OCI-M2 (cell line): ENCODE results near the gene ZNF154.

Experiments
- DNase-seq: peaks from one replicate; lab custom pipeline; 2025; ENCODE audit not compliant: unreplicated experiment; lab: John Stamatoyannopoulos, UW

Gene ZNF154

GRCh38 chr19:57682226-57682766 lies 26.7 kb downstream of the ZNF154 start:
- no peak for DNase-seq

DNA sequence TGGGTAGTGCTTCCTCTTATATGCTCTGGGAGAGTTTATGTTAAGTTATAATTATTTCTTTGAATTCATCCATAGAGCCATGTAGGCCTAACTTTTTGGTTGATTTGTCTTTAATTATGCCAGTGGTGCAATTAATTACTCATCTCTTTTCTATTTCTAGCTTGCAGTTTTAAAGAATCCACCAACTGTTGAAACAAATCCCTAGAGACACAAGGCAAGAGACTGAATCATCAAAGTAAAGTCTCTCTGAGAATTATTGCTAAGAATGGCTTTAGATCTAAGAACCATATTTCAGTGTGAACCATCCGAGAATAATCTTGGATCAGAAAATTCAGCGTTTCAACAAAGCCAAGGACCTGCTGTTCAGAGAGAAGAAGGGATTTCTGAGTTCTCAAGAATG lies 33.1 kb downstream of the ZNF154 start:
- no peak for DNase-seq

- no peak for DNase-seq
These were observed 36.5 kb downstream of the ZNF154 start for GRCh38 chr19:57672466-57672865.

GRCh38 chr19:57671124-57671895 lies 37.7 kb downstream of the ZNF154 start:
- DNase-seq, result no peak

- no peak for DNase-seq
These were observed 40.4 kb downstream of the ZNF154 start, which contains the start of gene ZSCAN4 for GRCh38 chr19:57668635-57669034. ZSCAN4 (plus strand) TSS chr19:57668935; CDS start chr19:57676146, 7,211 bp downstream.

GRCh38 chr19:57667228-57667627 lies 41.8 kb downstream of the ZNF154 start:
- no peak for DNase-seq

DNA sequence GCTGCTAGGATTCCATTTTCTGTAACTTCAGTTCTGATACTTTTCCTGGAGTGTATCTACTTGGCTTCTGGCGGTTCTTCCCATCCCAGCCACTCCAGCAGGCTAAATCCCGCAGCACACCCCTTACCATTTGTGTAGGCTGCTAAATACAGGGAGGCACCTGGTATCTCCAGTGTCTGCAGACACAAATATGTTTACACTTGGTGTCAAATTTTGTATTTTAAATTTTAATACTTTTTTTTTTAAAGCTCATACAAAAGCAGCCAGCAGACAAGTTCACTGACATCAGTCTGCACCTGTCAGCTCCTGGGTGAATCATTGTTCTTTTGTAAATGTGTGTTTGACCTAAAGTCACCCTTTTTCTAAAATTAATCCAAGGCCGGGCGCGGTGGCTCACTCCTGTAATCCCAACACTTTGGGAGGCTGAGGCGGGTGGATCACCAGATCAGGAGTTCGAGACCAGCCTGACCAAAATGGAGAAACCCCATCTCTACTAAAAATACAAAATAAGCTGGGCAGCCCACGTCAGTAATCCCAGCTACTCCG lies 43.7 kb downstream of the ZNF154 start:
- DNase-seq, result no peak

DNA sequence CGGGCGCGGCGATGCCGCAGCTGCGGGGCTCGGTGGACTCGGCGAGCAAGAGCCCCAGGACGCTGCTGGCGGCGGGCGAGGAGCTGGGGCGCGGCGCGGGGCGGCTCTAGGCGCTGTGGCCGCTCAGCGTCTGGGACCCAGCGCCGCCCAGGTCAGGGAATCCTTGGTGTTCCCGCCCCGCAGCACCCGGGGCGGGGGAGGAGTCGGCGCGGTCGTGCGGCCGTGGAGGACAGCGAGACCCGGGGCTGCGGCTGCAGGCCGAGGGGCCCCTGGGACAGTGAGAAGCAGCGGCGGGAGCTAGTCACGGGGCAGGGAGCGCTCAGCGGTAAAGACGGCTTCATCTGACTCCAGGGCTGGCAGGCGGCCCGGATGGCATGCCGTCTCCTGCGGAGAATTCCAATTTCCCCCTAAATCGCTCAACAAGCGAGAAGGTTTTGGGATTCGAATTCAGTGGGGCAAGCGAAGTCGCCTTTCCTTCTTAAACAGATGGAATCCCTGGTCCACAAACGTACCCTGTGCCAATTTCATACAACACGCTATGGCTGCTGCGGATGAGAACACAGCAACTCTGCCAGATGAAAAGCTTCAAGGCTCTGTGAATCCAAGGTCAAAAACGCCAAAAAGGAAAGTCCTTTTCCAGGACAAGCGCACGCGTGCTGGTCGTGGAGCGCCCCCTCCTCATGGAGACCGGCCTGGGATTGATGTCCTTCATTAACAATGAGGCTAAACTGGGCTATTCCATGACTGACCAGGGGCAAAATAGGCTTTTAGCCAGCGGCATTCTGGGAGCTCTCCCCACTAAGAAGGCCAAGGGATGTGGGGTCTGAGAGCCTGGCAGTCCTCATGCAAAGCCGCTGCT lies 44.5 kb downstream of the ZNF154 start:
- no peak for DNase-seq

DNA sequence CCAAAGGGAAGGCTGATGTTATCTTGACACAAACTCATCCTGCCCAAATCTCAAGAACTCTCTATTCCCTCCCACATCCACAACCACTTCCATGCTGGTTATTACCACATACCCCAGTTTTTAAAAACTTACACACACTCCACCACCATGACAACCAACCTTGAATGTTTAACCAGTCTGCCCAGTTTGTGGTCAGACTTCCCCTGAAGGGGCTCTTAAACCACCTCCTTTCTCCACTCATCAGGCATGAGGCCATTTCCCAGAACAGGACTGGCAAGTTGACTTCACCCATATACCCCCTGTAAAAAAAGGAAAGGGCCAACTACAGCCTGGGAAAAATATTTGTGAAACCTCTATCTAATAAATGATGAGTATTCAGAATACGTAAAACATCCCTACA lies 52.7 kb downstream of the ZNF154 start:
- no peak for DNase-seq

GRCh38 chr19:57655443-57655842 lies 53.6 kb downstream of the ZNF154 start:
- no peak for DNase-seq

DNA sequence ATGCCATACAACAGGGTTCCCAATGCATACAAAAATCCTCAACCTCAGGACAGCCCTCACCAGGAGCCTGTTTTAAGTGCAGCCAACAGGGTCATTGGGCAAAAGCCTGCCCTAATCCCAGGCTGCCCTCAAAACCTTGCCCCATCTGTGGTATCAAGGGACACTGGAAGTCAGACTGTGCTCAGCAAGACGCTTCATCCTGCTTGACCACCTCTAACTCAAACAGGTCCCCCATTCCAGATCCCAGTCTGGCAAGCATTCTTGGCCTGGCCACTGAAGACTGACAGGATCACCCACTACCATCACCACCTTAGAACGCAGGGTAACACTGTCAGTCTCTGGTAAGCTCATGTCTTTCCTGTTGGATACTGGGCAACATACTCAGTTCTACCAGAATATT lies 55.3 kb downstream of the ZNF154 start:
- no peak for DNase-seq

DNA sequence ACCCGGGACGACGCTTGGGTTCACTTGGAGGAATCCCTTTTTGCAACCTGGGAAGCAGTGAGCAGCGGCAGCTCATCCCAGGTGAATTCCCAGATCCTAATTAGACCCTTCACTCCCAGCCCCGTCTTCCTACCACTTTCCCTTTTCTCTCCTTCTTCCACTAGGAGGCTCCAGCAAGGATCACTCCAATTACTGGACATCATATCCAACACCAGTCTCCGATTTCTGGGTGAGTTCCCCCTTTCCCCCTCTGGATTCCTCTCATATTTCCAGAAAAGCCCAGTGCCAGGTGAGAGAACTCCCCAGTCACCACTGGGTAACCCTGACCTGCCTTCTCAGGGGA lies 57.4 kb downstream of the ZNF154 start:
- DNase-seq, result no peak

DNA sequence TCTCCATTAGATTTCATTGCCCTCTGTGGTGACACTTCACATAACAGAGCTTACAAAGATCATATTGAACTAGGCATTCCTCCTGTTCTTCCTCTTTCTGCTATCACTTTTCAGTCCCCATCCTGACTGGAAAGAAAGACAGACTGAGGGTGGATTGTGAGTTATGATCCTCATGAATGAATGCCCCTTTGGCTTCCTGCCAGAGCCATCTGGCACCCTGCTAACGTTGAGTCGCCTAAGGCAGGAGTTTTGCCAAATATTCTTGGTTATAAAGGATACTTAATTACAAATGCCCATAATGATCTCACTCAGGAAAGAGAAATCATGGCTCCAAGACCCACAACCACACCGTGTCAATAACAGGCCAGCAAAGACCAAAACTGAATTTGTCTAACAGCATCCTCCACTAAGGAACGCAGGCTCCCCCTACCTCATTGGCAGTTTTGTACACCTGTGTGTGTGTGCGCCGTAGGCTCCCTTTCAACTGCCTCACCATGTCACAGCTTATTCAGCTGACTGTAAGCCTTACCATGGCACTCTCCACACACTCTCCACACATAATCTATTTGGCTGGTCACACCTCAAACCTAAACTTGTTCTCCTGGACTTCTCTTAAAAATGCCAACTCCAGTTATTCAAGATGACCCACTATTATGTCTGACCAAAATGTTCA lies 60.5 kb downstream of the ZNF154 start:
- DNase-seq, result no peak
